HEK293 (cell line): ENCODE measurements around the gene ANAPC5.
A peak's percentile ranks its signal among the peaks of the same experiment; 100 is the strongest.
"Not testable (repeated sequence)": the region's sequence is repeated elsewhere in the genome, so short reads cannot be mapped to it uniquely, and the experiment has no call there.

Experiments
- CTCF ChIA-PET: fragments of 350-600 bp; formaldehyde crosslinking; extraction: SDS; loops from one replicate; lab custom pipeline; 2021; ENCODE audit warnings: antibody characterized with exemption; lab: Yijun Ruan, JAX
- POLR2A ChIA-PET: fragments of 300-600 bp; formaldehyde crosslinking; extraction: SDS; loops from one replicate; lab custom pipeline; 2020; ENCODE audit warnings: antibody characterized with exemption, inconsistent platforms; lab: Yijun Ruan, JAX
- H3K27ac ChIP-seq: fragments of 200-500 bp; sonication (Bioruptor generic); 2 replicates; pipeline ENCODE4 v1.5.1; 2014; ENCODE audit warnings: low read depth, low read length, control low read depth, inconsistent platforms; ENCODE audit errors: extremely low read depth
- H3K36me3 ChIP-seq, 2 experiments: fragments of 200-500 bp in 1 of 2; sonication (Bioruptor generic) in 1 of 2; 1 replicate in 1 of 2; 2 replicates in 1 of 2; pipeline ENCODE4 v1.5.1; 2014 to 2017; ENCODE audit warnings: inconsistent platforms in 2 of 2, low read length in 2 of 2; ENCODE audit not compliant: control insufficient read depth in 2 of 2, insufficient read depth in 1 of 2
- H3K4me1 ChIP-seq: fragments of 200-500 bp; sonication (Bioruptor generic); 2 replicates; pipeline ENCODE4 v1.5.1; 2014; ENCODE audit warnings: mild to moderate bottlenecking, low read length, inconsistent platforms; ENCODE audit not compliant: control insufficient read depth, insufficient read depth
- H3K4me3 ChIP-seq: 2 replicates; pipeline ENCODE4 v1.5.1; 2011; ENCODE audit warnings: low read depth, mild to moderate bottlenecking, control low read depth, low read length, moderate library complexity
- H3K9me3 ChIP-seq: fragments of 200-500 bp; sonication (Bioruptor generic); 2 replicates; pipeline ENCODE4 v1.5.1; 2014; ENCODE audit warnings: low read depth, low read length, inconsistent platforms; ENCODE audit not compliant: control insufficient read depth, insufficient read depth
- MYNN ChIP-seq: fragments of 450-650 bp; formaldehyde crosslinking; IDR thresholded peaks from 2 replicates; pipeline ENCODE4 v1.5.1; 2016; ENCODE audit warnings: missing biosample characterization, missing genetic modification characterization, borderline replicate concordance
- SETDB1 ChIP-seq: IDR thresholded peaks from one replicate; pipeline ENCODE4 v1.6.1; 2017; ENCODE audit warnings: mild to moderate bottlenecking, low read length, moderate library complexity, mixed read lengths; ENCODE audit not compliant: insufficient read length
- ZFHX2 ChIP-seq: fragments of 450-650 bp; formaldehyde crosslinking; conservative IDR thresholded peaks from 2 replicates; pipeline ENCODE4 v1.5.1; 2016; ENCODE audit warnings: missing biosample characterization, missing genetic modification characterization
- ZNF121 ChIP-seq: fragments of 450-650 bp; formaldehyde crosslinking; IDR thresholded peaks from 2 replicates; pipeline ENCODE4 v1.5.1; 2016; ENCODE audit warnings: missing biosample characterization, missing genetic modification characterization
- ZNF140 ChIP-seq: fragments of 450-650 bp; formaldehyde crosslinking; IDR thresholded peaks from 2 replicates; pipeline ENCODE4 v1.5.1; 2016; ENCODE audit warnings: missing biosample characterization, missing genetic modification characterization
- ZNF544 ChIP-seq: fragments of 450-650 bp; formaldehyde crosslinking; IDR thresholded peaks from 2 replicates; pipeline ENCODE4 v1.5.0; 2017; ENCODE audit warnings: missing biosample characterization, missing genetic modification characterization
- ZNF701 ChIP-seq: fragments of 450-650 bp; formaldehyde crosslinking; IDR thresholded peaks from 2 replicates; pipeline ENCODE4 v1.5.1; 2016; ENCODE audit warnings: missing biosample characterization, missing genetic modification characterization
- ZNF76 ChIP-seq: fragments of 450-650 bp; formaldehyde crosslinking; IDR thresholded peaks from 2 replicates; pipeline ENCODE4; 2016; ENCODE audit warnings: low read depth, missing biosample characterization, missing genetic modification characterization, borderline replicate concordance
- TF ChIP-seq, protein P1 (sequence below): fragments of 450-650 bp; formaldehyde crosslinking; IDR thresholded peaks from 2 replicates; pipeline ENCODE4 v1.5.1; 2016; ENCODE audit warnings: missing biosample characterization, missing genetic modification characterization
- TF ChIP-seq, protein P2 (sequence below): fragments of 450-650 bp; formaldehyde crosslinking; IDR thresholded peaks from 2 replicates; pipeline ENCODE4 v1.5.1; 2016; ENCODE audit warnings: missing biosample characterization, missing genetic modification characterization
- TF ChIP-seq, protein P3 (sequence below): fragments of 450-650 bp; formaldehyde crosslinking; IDR thresholded peaks from 2 replicates; pipeline ENCODE4 v1.5.1; 2017; ENCODE audit warnings: missing biosample characterization, missing genetic modification characterization
- TF ChIP-seq, protein P4 (sequence below): fragments of 450-650 bp; formaldehyde crosslinking; IDR thresholded peaks from 2 replicates; pipeline ENCODE4 v1.5.1; 2017; ENCODE audit warnings: missing biosample characterization, missing genetic modification characterization
- TF ChIP-seq, protein P5 (sequence below): fragments of 450-650 bp; formaldehyde crosslinking; IDR thresholded peaks from 2 replicates; pipeline ENCODE4 v1.5.1; 2016; ENCODE audit warnings: missing biosample characterization, missing genetic modification characterization, borderline replicate concordance

The ANAPC5 gene

DNA sequence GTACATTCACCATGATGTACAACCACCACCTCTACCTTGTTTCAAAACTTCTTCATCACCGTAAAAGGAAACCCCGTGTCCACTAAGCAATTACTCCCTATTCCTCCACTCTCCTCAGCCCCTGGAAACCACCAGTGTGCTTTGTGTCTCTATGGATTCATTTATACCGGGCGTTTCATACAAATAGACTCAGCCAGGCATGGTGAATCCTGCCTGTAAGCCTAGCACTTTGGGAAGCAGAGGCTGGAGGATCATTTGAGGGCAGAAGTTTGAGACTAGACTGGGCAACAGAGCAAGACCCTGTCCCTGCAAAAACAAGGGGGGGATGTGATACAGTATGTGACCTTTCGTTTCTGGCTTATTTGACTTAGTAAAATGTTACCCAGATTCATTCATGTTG lies 26.5 kb upstream of the ANAPC5 start:
- H3K4me3 ChIP-seq: no peak overlapping the region
- H3K36me3 ChIP-seq: no peaks in the 10 kb centered on the region
- H3K4me1 ChIP-seq: no peaks in the 10 kb centered on the region
- no peak overlapping the region for H3K27ac ChIP-seq
- POLR2A ChIA-PET: no interaction called here
- TF ChIP-seq ZNF121 (tag by site-specific recombination) (peak; percentile 56; the same call in 1 of the 2 replicates), SETDB1 (no peak), MYNN (tag by site-specific recombination) (no peak)
- TF ChIP-seq, protein P1, sequence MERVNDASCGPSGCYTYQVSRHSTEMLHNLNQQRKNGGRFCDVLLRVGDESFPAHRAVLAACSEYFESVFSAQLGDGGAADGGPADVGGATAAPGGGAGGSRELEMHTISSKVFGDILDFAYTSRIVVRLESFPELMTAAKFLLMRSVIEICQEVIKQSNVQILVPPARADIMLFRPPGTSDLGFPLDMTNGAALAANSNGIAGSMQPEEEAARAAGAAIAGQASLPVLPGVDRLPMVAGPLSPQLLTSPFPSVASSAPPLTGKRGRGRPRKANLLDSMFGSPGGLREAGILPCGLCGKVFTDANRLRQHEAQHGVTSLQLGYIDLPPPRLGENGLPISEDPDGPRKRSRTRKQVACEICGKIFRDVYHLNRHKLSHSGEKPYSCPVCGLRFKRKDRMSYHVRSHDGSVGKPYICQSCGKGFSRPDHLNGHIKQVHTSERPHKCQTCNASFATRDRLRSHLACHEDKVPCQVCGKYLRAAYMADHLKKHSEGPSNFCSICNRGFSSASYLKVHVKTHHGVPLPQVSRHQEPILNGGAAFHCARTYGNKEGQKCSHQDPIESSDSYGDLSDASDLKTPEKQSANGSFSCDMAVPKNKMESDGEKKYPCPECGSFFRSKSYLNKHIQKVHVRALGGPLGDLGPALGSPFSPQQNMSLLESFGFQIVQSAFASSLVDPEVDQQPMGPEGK (tag by site-specific recombination): no peak
- TF ChIP-seq, protein P2, sequence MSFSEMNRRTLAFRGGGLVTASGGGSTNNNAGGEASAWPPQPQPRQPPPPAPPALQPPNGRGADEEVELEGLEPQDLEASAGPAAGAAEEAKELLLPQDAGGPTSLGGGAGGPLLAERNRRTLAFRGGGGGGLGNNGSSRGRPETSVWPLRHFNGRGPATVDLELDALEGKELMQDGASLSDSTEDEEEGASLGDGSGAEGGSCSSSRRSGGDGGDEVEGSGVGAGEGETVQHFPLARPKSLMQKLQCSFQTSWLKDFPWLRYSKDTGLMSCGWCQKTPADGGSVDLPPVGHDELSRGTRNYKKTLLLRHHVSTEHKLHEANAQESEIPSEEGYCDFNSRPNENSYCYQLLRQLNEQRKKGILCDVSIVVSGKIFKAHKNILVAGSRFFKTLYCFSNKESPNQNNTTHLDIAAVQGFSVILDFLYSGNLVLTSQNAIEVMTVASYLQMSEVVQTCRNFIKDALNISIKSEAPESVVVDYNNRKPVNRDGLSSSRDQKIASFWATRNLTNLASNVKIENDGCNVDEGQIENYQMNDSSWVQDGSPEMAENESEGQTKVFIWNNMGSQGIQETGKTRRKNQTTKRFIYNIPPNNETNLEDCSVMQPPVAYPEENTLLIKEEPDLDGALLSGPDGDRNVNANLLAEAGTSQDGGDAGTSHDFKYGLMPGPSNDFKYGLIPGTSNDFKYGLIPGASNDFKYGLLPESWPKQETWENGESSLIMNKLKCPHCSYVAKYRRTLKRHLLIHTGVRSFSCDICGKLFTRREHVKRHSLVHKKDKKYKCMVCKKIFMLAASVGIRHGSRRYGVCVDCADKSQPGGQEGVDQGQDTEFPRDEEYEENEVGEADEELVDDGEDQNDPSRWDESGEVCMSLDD: no peak
- H3K9me3 ChIP-seq: no peaks in the 10 kb centered on the region
- CTCF ChIA-PET: no interaction called here

DNA sequence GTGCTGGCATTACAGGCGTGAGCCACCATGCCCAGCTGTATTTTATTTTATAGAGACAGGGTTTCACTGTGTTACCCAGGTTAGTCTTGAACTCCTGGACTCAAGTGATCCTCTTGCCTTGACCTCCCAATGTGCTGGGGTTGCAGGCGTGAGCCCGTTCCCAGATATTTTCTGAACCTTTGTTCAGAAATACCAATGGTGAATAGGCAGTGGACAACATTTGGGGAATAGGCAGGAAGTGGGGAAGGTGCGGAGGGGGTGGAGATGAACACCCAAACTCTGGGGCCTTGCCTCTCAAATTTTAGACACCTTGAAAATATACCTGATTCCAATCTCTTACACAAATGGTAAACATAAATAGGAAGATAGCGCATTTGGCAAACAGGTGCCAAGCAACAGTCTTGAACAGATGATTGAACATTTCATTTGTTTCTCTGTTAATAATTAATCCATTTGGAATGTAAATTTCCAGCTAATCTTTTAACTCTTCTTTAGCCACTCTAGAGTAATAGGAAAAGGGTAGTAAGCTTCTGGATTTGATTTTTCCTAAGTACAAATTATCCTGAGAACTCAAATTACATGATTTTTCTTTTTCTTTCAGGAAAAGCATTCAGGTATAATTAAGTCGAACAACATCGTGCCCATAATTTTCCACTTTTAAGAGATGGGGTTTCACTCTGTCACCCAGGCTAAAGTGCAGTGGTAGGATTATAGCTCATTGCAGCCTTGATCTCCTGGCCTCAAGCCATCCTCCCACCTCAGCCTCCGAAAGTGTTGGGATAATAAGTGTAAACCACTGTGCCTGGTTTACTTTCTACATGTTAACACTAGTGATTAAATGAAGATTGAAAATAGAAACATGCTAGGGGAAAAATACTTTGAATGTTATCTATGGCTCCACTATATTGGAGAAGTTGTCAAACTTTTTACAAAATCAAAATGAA lies 24.8 kb upstream of the ANAPC5 start:
- POLR2A ChIA-PET: no interaction called here
- Histone ChIP-seq H3K9me3 (no peaks in the 10 kb centered on the region), H3K4me1 (no peaks in the 10 kb centered on the region), H3K4me3 (no peak overlapping the region), H3K36me3 (no peaks in the 10 kb centered on the region), H3K27ac (no peak overlapping the region)
- TF ChIP-seq ZNF140 (tag by site-specific recombination): no peak
- TF ChIP-seq ZNF76: no peak
- TF ChIP-seq, protein P3, sequence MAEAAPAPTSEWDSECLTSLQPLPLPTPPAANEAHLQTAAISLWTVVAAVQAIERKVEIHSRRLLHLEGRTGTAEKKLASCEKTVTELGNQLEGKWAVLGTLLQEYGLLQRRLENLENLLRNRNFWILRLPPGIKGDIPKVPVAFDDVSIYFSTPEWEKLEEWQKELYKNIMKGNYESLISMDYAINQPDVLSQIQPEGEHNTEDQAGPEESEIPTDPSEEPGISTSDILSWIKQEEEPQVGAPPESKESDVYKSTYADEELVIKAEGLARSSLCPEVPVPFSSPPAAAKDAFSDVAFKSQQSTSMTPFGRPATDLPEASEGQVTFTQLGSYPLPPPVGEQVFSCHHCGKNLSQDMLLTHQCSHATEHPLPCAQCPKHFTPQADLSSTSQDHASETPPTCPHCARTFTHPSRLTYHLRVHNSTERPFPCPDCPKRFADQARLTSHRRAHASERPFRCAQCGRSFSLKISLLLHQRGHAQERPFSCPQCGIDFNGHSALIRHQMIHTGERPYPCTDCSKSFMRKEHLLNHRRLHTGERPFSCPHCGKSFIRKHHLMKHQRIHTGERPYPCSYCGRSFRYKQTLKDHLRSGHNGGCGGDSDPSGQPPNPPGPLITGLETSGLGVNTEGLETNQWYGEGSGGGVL (tag by site-specific recombination): no peak
- TF ChIP-seq ZNF544: no peak
- TF ChIP-seq, protein P4, sequence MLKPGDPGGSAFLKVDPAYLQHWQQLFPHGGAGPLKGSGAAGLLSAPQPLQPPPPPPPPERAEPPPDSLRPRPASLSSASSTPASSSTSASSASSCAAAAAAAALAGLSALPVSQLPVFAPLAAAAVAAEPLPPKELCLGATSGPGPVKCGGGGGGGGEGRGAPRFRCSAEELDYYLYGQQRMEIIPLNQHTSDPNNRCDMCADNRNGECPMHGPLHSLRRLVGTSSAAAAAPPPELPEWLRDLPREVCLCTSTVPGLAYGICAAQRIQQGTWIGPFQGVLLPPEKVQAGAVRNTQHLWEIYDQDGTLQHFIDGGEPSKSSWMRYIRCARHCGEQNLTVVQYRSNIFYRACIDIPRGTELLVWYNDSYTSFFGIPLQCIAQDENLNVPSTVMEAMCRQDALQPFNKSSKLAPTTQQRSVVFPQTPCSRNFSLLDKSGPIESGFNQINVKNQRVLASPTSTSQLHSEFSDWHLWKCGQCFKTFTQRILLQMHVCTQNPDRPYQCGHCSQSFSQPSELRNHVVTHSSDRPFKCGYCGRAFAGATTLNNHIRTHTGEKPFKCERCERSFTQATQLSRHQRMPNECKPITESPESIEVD (tag by site-specific recombination): no peak
- TF ChIP-seq ZNF701: no peak
- no peak for TF ChIP-seq ZFHX2 (tag by site-specific recombination)
- TF ChIP-seq, protein P5, sequence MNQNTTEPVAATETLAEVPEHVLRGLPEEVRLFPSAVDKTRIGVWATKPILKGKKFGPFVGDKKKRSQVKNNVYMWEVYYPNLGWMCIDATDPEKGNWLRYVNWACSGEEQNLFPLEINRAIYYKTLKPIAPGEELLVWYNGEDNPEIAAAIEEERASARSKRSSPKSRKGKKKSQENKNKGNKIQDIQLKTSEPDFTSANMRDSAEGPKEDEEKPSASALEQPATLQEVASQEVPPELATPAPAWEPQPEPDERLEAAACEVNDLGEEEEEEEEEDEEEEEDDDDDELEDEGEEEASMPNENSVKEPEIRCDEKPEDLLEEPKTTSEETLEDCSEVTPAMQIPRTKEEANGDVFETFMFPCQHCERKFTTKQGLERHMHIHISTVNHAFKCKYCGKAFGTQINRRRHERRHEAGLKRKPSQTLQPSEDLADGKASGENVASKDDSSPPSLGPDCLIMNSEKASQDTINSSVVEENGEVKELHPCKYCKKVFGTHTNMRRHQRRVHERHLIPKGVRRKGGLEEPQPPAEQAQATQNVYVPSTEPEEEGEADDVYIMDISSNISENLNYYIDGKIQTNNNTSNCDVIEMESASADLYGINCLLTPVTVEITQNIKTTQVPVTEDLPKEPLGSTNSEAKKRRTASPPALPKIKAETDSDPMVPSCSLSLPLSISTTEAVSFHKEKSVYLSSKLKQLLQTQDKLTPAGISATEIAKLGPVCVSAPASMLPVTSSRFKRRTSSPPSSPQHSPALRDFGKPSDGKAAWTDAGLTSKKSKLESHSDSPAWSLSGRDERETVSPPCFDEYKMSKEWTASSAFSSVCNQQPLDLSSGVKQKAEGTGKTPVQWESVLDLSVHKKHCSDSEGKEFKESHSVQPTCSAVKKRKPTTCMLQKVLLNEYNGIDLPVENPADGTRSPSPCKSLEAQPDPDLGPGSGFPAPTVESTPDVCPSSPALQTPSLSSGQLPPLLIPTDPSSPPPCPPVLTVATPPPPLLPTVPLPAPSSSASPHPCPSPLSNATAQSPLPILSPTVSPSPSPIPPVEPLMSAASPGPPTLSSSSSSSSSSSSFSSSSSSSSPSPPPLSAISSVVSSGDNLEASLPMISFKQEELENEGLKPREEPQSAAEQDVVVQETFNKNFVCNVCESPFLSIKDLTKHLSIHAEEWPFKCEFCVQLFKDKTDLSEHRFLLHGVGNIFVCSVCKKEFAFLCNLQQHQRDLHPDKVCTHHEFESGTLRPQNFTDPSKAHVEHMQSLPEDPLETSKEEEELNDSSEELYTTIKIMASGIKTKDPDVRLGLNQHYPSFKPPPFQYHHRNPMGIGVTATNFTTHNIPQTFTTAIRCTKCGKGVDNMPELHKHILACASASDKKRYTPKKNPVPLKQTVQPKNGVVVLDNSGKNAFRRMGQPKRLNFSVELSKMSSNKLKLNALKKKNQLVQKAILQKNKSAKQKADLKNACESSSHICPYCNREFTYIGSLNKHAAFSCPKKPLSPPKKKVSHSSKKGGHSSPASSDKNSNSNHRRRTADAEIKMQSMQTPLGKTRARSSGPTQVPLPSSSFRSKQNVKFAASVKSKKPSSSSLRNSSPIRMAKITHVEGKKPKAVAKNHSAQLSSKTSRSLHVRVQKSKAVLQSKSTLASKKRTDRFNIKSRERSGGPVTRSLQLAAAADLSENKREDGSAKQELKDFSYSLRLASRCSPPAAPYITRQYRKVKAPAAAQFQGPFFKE (tag by site-specific recombination): no peak
- CTCF ChIA-PET: interaction anchor here (0.6 to 0.7 kb wide), 3 partner anchors 9 to 863 kb away, joined by 3 to 6 read pairs (median 3); no protein-coding TSS in a partner anchor

DNA sequence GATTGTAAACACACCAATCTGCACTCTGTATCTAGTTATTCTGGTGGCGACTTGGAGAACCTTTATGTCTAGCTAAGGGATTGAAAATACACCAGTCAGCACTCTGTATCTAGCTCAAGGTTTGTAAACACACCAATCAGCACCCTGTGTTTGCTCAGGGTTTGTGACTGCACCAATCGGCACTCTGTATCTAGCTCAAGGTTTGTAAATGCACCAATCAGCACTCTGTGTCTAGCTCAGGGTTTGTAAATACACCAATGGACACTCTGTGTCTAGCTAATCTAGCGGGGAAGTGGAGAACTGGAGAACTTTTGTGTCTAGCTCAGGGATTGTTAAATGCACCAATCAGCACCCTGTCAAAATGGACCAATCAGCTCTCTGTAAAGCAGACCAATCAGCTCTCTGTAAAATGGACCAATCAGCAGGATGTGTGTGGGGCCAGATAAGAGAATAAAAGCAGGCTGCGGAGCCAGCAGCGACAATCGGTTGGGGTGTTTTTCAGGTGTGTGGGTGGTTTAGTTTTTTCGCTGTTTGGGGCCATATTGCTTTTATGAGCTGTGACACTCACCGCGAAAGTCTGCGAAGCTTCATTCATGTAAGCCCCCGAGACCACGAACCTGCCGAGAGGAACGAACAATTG lies 22.9 kb upstream of the ANAPC5 start:
- H3K4me3 ChIP-seq: not testable (repeated sequence)
- CTCF ChIA-PET: interaction anchor here (0.9 kb wide), 1 partner anchor 8 kb away, joined by 3 read pairs; no protein-coding TSS in a partner anchor
- POLR2A ChIA-PET: interaction anchor here (0.6 to 1.1 kb wide), 3 partner anchors 9 to 24 kb away, joined by 3 to 4 read pairs (median 3); partner anchors contain the start of gene RNF34

More for the DNA sequence above, 22.9 kb upstream of the ANAPC5 start:
- not testable (repeated sequence) for H3K9me3 ChIP-seq, H3K4me1 ChIP-seq, H3K27ac ChIP-seq, H3K36me3 ChIP-seq
